HG03571 (cell line): ENCODE data around the gene KCNG2.

Experiments used
- ATAC-seq: cut with Tn5 transposase; IDR thresholded peaks from one replicate; pipeline ENCODE4 v1.9.1; 2021; ENCODE audit not compliant: unreplicated experiment

The KCNG2 gene

GRCh38 chr18:79882522-79883241, 84.9 kb downstream of the KCNG2 start:
- ATAC-seq, result no peak

GRCh38 chr18:79883461-79884293, 85.9 kb downstream of the KCNG2 start:
- no peak for ATAC-seq

GRCh38 chr18:79884294-79884962, 86.7 kb downstream of the KCNG2 start:
- ATAC-seq, result no peak

- ATAC-seq, result no peak
Observed at GRCh38 chr18:79884963-79885728, 87.4 kb downstream of the KCNG2 start.

GRCh38 chr18:79887181-79888000, 89.7 kb downstream of the KCNG2 start:
- ATAC-seq, result no peak

GRCh38 chr18:79888016-79888415, 90.3 kb downstream of the KCNG2 start:
- ATAC-seq, result no peak

GRCh38 chr18:79889569-79889968, 91.8 kb downstream of the KCNG2 start:
- no peak for ATAC-seq

GRCh38 chr18:79890674-79891073, 92.9 kb downstream of the KCNG2 start:
- no peak for ATAC-seq

GRCh38 chr18:79896738-79897137, 99.0 kb downstream of the KCNG2 start:
- ATAC-seq, result no peak

GRCh38 chr18:79897940-79898625, 100.3 kb downstream of the KCNG2 start:
- ATAC-seq, result no peak

- ATAC-seq, result no peak
Observed at GRCh38 chr18:79898952-79899608, 101.3 kb downstream of the KCNG2 start.

- ATAC-seq, result no peak
Observed at GRCh38 chr18:79899609-79900445, 102.1 kb downstream of the KCNG2 start.

GRCh38 chr18:79900610-79901570, 103.2 kb downstream of the KCNG2 start:
- no peak for ATAC-seq

GRCh38 chr18:79901665-79902064, 103.9 kb downstream of the KCNG2 start:
- ATAC-seq, result no peak

GRCh38 chr18:79902075-79902474, 104.3 kb downstream of the KCNG2 start:
- no peak for ATAC-seq

- no peak for ATAC-seq
Observed at GRCh38 chr18:79902640-79903039, 104.9 kb downstream of the KCNG2 start.

- ATAC-seq, result no peak
Observed at GRCh38 chr18:79903071-79903635, 105.4 kb downstream of the KCNG2 start.
